IMR-90 (cell line): ENCODE data around the gene ASB7. TPM values are rescaled to one million over a fixed set of nuclear protein-coding genes. Genes with fewer than 3 reads are reported as not detected.

ENCODE experiments used
- ATAC-seq: fragments of 200-7000 bp; cut with Tn5 transposase; 2 replicates; pipeline ENCODE4 v1.9.1; 2020; ENCODE audit warnings: low read depth, mild to moderate bottlenecking, moderate library complexity
- BruUV-seq: library from RNA; stranded (reverse); fragments of 400-500 nt; replicated peaks from 2 replicates; lab custom pipeline; 2021; lab: Mats Ljungman, UMichigan
- CTCF ChIA-PET: fragments of 300-600 bp; formaldehyde crosslinking; extraction: SDS; loops from one replicate; lab custom pipeline; 2021; ENCODE audit warnings: antibody characterized with exemption; lab: Yijun Ruan, JAX
- POLR2A ChIA-PET: fragments of 300-600 bp; sonication (Branson Sonifier 250); formaldehyde crosslinking; loops from one replicate; lab custom pipeline; 2022; ENCODE audit warnings: antibody characterized with exemption; ENCODE audit not compliant: unreplicated experiment; lab: Charles Lee
- DNase-seq: peaks from one replicate; pipeline ENCODE4 v3.0.0; 2013
- H2AFZ ChIP-seq: replicated peaks from 2 replicates; pipeline ENCODE3; 2013; ENCODE audit warnings: low read length, mild to moderate bottlenecking; ENCODE audit not compliant: poor library complexity
- H2AK5ac ChIP-seq: 2 replicates; pipeline ENCODE4 v1.6.1; 2013; ENCODE audit warnings: low read depth, low read length, inconsistent platforms
- H2AK9ac ChIP-seq: replicated peaks from 2 replicates; pipeline ENCODE3; 2013; ENCODE audit warnings: mild to moderate bottlenecking, low read depth, low read length, moderate library complexity; ENCODE audit not compliant: poor library complexity
- H2BK120ac ChIP-seq: 2 replicates; pipeline ENCODE4 v1.6.1; 2013; ENCODE audit warnings: low read depth, low read length, inconsistent platforms
- H2BK15ac ChIP-seq: 3 replicates; pipeline ENCODE4 v1.6.1; 2013; ENCODE audit warnings: low read depth, low read length, inconsistent platforms
- H2BK20ac ChIP-seq: 2 replicates; pipeline ENCODE4 v1.6.1; 2013; ENCODE audit warnings: low read depth, mild to moderate bottlenecking, inconsistent platforms, low read length, moderate library complexity
- H2BK5ac ChIP-seq: 2 replicates; pipeline ENCODE4 v1.6.1; 2013; ENCODE audit warnings: mild to moderate bottlenecking, low read depth, low read length, inconsistent platforms; ENCODE audit not compliant: poor library complexity, severe bottlenecking
- H3K14ac ChIP-seq: replicated peaks from 2 replicates; pipeline ENCODE4 v1.6.1; 2013; ENCODE audit warnings: low read depth, low read length, inconsistent platforms
- H3K18ac ChIP-seq: 2 replicates; pipeline ENCODE4 v1.6.1; 2013; ENCODE audit warnings: low read depth, low read length, control low read depth
- H3K23ac ChIP-seq: 2 replicates; pipeline ENCODE4 v1.6.1; 2013; ENCODE audit warnings: low read depth, low read length, inconsistent platforms
- H3K27ac ChIP-seq: 2 replicates; pipeline ENCODE4 v1.5.1; 2013; ENCODE audit warnings: mild to moderate bottlenecking, control low read depth, low read length; ENCODE audit not compliant: insufficient read depth
- H3K27me3 ChIP-seq: 2 replicates; pipeline ENCODE4 v1.6.1; 2013; ENCODE audit warnings: low read length; ENCODE audit not compliant: control insufficient read depth, insufficient read depth
- H3K36me3 ChIP-seq: 2 replicates; pipeline ENCODE4 v1.6.1; 2013; ENCODE audit warnings: low read length, mixed read lengths; ENCODE audit not compliant: control insufficient read depth, insufficient read depth
- H3K4ac ChIP-seq: 2 replicates; pipeline ENCODE4 v1.6.1; 2013; ENCODE audit warnings: low read depth, low read length, inconsistent platforms
- H3K4me1 ChIP-seq: 2 replicates; pipeline ENCODE4 v1.6.1; 2013; ENCODE audit warnings: low read length, mixed read lengths; ENCODE audit not compliant: control insufficient read depth, insufficient read depth
- H3K4me2 ChIP-seq: 2 replicates; pipeline ENCODE4 v1.6.1; 2013; ENCODE audit warnings: low read depth, mild to moderate bottlenecking, control low read depth, low read length, moderate library complexity
- H3K4me3 ChIP-seq: 2 replicates; pipeline ENCODE4 v1.5.1; 2013; ENCODE audit warnings: low read depth, mild to moderate bottlenecking, control low read depth, low read length, moderate library complexity; ENCODE audit not compliant: insufficient read depth
- H3K56ac ChIP-seq: 2 replicates; pipeline ENCODE4 v1.6.1; 2013; ENCODE audit warnings: low read length, inconsistent platforms; ENCODE audit not compliant: insufficient read depth; ENCODE audit errors: extremely low read depth
- H3K79me1 ChIP-seq, 2 experiments: 2 replicates each; pipeline ENCODE4 v1.6.1; 2013; ENCODE audit warnings: low read length in 2 of 2, inconsistent platforms in 1 of 2, low read depth in 1 of 2
- H3K9ac ChIP-seq: 2 replicates; pipeline ENCODE4 v1.6.1; 2013; ENCODE audit warnings: low read depth, low read length, control low read depth
- H3K9me1 ChIP-seq: 2 replicates; pipeline ENCODE4 v1.6.1; 2013; ENCODE audit warnings: low read length, inconsistent platforms; ENCODE audit not compliant: insufficient read depth
- H3K9me3 ChIP-seq: 2 replicates; pipeline ENCODE4 v1.6.1; 2013; ENCODE audit warnings: low read length; ENCODE audit not compliant: control insufficient read depth, insufficient read depth
- H4K20me1 ChIP-seq: 2 replicates; pipeline ENCODE4 v1.6.1; 2013; ENCODE audit warnings: low read length, inconsistent platforms; ENCODE audit not compliant: insufficient read depth
- H4K5ac ChIP-seq: 2 replicates; pipeline ENCODE4 v1.6.1; 2013; ENCODE audit warnings: mild to moderate bottlenecking, low read depth, low read length, control low read depth
- H4K8ac ChIP-seq, 2 experiments: 2 replicates each; pipeline ENCODE4 v1.6.1; 2013; ENCODE audit warnings: low read depth in 2 of 2, low read length in 2 of 2, control low read depth in 1 of 2, inconsistent platforms in 1 of 2
- H4K91ac ChIP-seq: 2 replicates; pipeline ENCODE4 v1.6.1; 2013; ENCODE audit warnings: low read depth, low read length, inconsistent platforms; ENCODE audit not compliant: insufficient read depth
- BHLHE40 ChIP-seq: fragments of 150-350 bp; IDR thresholded peaks from 2 replicates; pipeline ENCODE4 v1.6.1; 2016; ENCODE audit warnings: mild to moderate bottlenecking, low read depth, low read length
- CEBPB ChIP-seq: IDR thresholded peaks from 2 replicates; pipeline ENCODE4 v1.6.1; 2012; ENCODE audit warnings: low read depth, low read length, improper control_type of control experiment
- WGBS, 2 experiments: methylation state at CpG; one replicate each; pipeline versions ENCODE4 v1.1.5 to v1.1.7; 2013; ENCODE audit warnings: missing lambda C conversion rate in 2 of 2; ENCODE audit not compliant: insufficient read length in 1 of 2; ENCODE audit errors: extremely low coverage in 2 of 2; 5-methylcytosine and 5-hydroxymethylcytosine counted together
- dilution Hi-C: fragments of 300-500 bp; cut with HindIII; formaldehyde crosslinking; loops from one replicate; pipeline ENCODE4 v1.14.3; 2018; ENCODE audit warnings: low sequenced_read_pairs; ENCODE audit not compliant: unreplicated experiment
- in situ Hi-C: fragments of 300-500 bp; cut with MboI; formaldehyde crosslinking; loops from 3 replicates; pipeline ENCODE4 v1.14.3; 2019; ENCODE audit warnings: low sequenced_read_pairs, inconsistent platforms, mixed read lengths
- intact Hi-C: fragments of 100-400 bp; cut with micrococcal nuclease; formaldehyde crosslinking; loops from 2 replicates; pipeline ENCODE4 v1.10.0; 2022
- polyA plus RNA-seq, 3 experiments: library from polyadenylated mRNA; depleted of rRNA; stranded (reverse); fragments of >200 nt; gene quantifications; 2 replicates each; pipeline ENCODE4 v1.2.3, GENCODE V29; 2012; ENCODE audit warnings: low replicate concordance in 1 of 3
- total RNA-seq: library from RNA; depleted of rRNA; stranded (reverse); fragments of >200 nt; gene quantifications from 2 replicates; pipeline ENCODE4 v1.2.3, GENCODE V29; 2012

The ASB7 gene
- total and polyA plus RNA-seq, 2 of the 4 experiments (the other 2 are of a cell fraction): 7.7 to 16.7 TPM

- Histone ChIP-seq H4K20me1 (no peaks in the 10 kb centered on the region), H3K27ac (no peak overlapping the region), H4K8ac (no peak overlapping the region), H2BK5ac (no peak overlapping the region), H3K4me2 (no peak overlapping the region), H4K5ac (no peak overlapping the region), H3K9ac (no peak overlapping the region), H2AK9ac (no peak overlapping the region), H3K4me1 (no peaks in the 10 kb centered on the region), H2AFZ (no peak overlapping the region), H3K79me1 (no peaks in the 10 kb centered on the region), H2BK120ac (no peak overlapping the region), H3K9me3 (0 out of 2 replicates have a peak, but pooled peaks cover 1% of the 10 kb centered on the region), H3K18ac (no peak overlapping the region), H2BK20ac (no peak overlapping the region), H2AK5ac (no peak overlapping the region), H4K91ac (no peak overlapping the region), H3K9me1 (no peaks in the 10 kb centered on the region), H3K56ac (no peak overlapping the region), H3K4ac (no peak overlapping the region), H3K36me3 (no peaks in the 10 kb centered on the region), H2BK15ac (no peak overlapping the region), H3K14ac (no peak overlapping the region), H3K27me3 (no peaks in the 10 kb centered on the region), H3K23ac (no peak overlapping the region), H3K4me3 (no peak overlapping the region)
- peak; percentile 98 for ATAC-seq
- no CpG with 5 or more reads among the region's 2 CpGs for WGBS, 2 experiments
- POLR2A ChIA-PET: no interaction called here
- intact Hi-C loops (no loop called here), dilution Hi-C loops (no loop called here), in situ Hi-C loops (no loop called here)
- TF ChIP-seq CEBPB (peak; percentile 58), BHLHE40 (no peak)
- CTCF ChIA-PET: no interaction called here
- BruUV-seq: no TSS peak
- peak; percentile 81 for DNase-seq
Observed at GRCh38 chr15:100559330-100559729, 43.1 kb upstream of the ASB7 start.
